KG1 (cell line): ENCODE data around the gene NLRP6.
A peak's percentile ranks its signal among the peaks of the same experiment; 100 is the strongest.

Source experiments
- DNase-seq: peaks from one replicate; lab custom pipeline; 2025; lab: John Stamatoyannopoulos, UW

The NLRP6 gene

DNA sequence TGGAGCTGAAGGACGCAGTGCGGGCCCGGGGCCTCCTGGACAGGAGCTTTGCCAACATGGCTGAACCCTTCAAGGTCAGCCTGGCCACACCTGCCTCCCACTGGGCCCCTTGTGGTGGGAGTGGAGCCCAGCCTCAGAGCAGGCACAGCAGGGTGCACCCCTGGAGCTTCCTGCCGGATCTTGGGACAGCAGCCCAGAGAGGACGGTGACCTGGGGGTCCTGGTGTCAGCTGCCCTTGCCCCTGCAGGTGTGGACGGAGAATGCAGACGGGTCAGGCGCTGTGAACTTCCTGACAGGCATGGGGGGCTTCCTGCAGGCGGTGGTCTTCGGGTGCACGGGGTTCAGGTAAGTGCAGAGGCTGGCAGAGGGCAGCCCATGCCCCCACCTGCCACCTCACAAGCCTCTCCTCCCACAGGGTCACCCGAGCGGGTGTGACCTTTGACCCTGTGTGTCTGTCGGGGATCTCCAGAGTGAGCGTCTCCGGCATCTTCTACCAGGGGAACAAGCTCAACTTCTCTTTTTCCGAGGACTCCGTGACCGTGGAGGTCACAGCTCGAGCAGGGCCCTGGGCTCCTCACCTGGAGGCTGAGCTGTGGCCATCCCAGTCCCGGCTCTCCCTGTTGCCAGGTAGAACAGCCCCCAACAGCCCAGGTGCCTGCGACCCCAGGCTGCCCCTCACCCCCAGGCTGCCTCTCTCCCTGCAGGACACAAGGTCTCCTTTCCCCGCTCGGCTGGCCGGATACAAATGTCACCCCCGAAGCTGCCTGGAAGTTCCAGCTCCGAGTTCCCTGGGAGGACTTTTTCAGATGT, 15.8 kb downstream of the NLRP6 start:
- DNase-seq: no peak

DNA sequence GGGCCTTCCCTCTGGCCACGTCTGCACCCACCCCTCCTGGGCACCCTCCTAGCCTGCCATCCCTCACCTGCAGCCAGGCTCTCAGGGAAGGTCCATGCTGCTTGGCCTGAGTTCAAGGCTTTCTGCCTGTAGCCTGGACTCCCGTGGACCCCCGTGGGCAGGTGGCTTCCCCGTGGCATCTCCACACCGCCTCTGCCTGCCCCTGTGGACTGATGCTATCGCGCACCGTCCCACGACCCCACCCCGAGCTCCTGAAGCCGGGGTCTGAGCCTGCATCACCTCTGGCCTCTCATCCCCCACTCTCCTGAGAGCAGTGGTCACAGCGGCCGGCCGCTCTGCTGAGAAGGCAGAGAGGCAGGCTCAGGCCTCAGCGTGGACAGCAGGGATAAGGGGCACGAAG, 16.6 kb downstream of the NLRP6 start:
- DNase-seq: no peak

DNA sequence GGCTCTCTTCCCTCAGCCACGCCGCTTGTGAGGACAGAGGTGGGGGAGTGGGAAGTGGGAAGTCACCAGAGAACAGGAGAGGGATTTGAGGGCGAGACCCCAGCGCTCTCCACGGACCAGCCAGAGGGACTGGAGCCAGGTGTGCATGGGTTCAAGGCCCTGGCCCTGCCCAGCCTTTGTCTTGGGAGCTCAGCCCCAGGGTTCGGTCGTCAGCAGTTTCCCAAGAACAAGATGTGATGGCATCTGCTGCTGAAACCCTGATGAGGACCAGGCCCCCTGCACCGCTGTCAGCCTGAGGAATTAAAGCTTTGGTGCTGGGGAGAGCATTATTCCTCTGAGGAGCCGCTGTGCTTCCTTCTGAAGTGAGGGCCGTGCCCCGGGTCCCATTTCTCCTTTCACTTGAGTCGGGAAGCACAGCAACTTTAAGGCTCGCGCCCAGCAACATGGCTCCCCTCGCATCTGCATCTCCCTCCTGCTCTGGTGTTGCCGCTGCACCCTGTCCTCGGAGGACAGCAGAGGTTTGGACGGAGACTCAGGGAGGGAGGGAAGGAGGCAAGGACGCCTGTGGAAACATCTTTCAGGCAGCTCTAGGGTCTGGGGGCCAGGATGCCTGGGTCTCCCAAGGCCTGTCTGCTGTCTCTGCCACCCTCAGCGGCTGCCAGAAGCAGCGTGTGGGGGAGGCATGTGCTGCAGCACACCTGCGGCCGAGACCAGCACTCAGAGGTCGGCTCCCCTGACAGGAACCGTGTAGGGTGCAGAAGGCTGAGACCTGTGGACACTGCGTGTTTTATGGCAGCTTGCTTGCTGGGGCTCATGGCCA, 17.4 kb downstream of the NLRP6 start:
- DNase-seq: no peak

DNA sequence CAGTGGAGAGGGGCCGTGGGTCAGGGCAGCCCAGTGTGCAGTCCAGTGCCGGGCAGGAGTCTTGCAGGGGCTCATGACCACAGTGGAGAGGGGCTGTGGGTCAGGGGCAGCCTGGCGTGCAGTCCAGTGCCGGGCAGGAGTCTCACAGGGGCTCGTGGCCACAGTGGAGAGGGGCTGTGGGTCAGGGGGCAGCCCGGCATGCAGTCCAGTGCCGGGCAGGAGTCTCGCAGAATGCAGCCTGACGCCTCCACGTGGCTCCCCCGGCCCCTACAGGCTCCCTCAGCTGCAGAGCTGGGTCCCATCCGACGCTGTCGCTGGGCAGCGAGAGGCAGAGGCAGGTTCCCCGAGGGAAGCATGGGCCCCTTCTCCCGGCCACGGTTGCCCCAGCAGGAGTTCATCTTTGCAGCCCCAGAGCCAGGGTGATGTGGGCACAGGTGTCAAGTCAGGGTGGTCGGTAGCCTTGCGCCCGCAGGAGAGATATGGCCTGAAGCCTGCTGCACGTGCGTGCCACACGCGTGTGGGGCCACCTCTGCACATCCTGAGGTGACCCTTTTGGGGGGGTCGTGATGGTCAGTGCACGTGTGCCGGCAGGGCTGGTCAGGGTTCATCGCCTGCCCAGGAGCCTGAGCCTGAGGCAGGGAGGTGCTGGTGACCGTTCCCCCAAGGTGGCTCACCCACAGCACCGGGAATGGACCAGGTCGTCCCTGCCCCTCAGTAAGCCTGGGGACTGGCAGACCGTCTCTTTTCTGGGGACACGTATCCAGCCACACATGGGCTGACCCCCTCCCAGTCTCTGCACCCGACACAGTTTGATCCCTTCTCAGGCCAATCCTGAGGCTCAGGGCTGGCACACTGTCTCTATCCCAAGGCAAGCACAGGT, 18.2 kb downstream of the NLRP6 start:
- DNase-seq: no peak

DNA sequence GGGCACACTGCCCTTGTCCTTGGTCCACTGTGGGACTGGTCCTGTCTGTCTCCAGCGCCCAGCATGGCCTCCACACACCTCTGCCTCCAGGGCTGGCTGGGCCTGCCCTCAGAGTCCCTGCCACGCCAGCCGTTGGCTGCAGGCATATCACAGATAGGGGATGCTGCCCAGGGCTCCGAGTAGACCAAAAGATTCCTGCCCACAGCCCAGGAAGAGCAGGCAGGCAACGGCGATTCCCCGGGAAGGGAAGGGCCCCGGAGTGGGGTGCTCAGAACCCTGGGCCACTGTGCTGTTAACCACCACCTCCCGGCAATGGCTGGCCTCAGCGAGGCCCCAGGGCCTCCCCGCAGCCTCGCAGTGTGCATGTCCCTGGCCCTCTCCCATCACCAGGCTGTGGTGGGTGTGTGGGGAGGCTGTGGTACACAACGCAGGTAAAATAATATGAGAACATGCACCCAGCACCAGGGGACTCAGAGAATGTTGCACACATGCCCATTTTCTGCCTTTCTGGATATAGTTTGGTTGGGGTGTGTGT, 18.9 kb downstream of the NLRP6 start:
- DNase-seq: no peak

DNA sequence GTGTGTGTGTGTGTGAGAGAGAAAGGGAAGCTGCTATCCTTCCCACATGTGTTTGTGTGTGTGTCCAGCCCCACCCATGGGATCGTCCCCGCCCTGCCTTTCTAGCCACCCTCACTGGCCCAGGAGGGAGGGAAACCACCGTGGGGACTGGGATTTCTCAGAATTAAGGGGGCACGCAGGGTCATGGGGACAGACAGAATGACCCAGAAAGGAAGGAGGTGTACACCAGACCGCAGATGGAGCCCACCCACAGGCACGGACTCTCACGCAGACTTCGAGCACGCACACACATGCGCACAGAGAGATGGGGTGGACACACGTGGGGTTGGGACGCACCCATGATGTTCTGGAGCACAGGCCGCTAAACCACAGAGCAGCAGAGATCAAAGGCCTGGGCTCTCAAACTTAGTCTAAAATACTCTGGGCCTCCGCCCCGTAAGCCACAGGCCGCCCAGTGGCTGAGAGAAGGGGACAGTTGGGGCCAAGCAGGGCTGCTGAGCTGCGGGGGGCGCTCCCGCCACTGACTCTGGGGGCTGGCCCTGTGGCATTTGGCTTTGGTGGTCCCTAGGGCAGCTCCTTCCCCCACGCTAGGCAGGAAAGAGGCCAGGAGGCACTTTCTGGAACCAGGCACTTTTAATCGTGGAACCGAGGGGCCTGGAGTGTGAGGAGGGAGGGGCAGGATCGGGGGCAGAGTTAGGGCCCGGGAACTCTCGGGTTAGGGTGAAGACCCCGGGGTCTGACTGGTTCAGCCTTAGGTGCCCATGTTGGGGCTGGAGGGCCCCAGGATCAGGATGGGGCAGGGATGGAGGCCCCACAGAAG, 19.6 kb downstream of the NLRP6 start:
- DNase-seq: no peak

DNA sequence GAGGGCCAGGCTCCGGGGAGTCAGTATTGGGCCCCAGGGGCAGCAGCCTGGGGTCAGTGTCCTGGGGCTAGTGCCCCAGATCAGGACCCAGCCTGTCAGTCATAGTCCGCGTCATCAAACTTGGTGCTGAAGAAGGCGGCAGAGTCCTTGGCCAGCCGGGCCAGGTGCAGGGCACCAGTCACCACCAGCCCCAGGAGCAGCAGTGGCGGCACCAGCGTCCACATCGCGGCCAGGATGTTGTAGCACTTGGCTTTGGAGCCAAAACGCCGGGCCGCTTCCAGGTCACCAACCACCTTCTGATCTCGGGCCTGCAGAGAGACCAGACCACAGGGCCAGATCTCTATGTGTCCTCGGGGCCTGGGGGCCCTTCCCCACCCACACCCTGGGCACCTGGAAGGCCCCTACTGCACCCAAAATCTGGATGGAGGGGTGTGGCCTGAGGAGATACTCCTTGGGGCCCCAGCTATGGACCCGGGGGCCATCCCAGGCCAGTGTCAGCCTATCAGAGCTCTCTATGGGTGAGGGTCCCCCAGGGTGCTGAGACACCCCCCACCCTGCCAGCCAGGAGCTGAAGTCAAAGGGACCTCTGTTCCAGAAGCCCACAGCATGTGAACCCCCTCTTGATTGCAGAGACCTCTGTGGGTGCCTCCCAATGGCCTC, 20.3 kb downstream of the NLRP6 start:
- no peak for DNase-seq

DNA sequence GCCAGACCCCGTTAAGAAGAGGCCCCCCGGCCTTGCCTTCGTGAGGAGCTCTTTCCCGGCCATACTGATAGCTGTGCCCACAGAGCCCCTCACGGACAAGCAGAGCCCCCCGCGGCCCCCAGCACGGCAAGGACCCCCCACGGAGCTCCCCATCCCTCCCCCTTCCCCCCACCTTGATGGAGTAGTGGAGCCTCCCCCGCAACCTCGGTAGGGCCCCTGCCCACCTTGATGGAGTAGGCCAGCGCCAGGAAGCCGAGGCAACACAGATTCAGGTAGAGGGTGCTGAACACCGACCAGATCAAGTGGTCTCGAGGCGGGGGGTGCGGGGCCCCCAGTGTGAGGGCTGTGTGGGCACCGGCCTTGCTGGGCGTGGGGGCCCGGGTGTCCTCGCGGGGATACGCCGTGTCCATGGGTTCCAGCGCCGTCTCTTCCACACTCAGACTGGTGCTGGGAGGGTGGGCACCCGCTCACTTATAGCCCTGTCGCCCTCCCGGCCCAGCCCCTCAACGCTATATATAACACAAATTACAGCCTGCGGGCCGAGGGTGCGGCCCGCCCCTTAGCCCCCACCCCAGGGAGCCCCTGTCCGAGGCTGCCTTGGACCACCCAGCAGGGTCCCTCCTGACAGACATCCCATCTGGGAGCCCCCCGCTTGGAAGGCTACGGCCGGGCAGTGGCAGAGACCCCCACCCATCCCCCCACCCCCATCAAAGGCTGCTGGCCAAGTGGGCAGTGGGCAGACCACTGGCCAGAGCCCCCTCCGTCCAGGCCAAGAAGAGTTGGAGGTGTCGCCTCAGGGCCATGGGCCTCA, 21.1 kb downstream of the NLRP6 start, which contains the start of gene IFITM5:
IFITM5 (minus strand) TSS at position 446 of the 811 bp plus-strand sequence; CDS start at position 410, 36 bp downstream.
- DNase-seq: no peak

DNA sequence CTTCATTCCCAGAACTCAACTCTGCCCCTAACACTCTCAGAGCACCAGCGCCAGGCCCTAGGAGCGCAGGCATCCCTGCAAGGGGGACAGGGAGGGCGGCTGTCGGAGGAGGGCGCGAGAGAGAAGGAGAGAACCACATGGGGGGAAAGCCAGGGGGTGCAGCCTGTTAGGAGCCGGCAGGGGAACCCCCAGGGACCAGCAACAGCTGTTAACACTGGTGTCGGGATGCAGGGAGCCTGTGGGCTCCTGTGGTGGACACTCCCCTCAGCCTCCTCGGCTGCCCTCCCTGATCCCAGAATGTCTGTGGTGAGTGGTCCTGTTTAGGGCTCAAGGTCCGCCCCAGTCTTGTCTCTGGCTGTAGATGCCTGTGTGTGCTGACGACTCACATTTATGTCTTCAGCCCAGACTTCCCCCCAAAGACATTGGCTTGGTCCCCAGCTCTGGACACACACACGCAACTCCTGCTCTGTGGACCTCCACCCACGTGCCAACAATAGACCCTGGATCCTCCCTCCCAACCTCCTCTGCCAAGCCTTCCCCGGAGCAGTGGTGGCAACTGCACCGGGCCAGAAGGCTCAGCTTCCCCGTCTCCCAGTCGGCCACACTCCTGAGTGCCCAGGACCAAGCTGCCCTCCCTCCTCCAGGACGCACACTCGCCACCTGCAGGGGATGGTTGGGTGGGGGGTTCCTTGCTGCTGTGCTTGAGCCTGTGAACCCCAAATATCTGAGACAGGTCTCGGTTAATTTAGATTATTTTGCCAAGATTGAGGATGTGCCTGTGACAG, 21.9 kb downstream of the NLRP6 start:
- no peak for DNase-seq

DNA sequence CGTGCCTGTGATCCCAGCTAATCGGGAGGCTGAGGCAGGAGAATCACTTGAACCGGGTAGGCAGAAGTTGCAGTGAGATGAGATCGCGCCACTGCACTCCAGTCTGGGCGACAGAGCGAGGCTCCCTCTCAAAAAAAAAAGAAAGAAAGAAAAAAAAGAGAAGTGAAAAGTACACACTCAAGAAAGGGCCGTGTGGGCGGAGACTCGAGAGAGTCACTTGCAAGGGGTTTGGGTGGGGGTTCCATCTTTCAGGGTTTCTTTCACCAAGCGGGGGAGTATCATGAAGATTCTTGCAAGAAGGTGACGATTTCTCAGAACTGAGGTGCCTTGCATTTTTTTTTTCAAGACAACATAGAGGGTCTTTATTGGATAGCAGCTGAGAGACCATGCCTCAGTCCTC, 25.2 kb downstream of the NLRP6 start:
- no peak for DNase-seq

DNA sequence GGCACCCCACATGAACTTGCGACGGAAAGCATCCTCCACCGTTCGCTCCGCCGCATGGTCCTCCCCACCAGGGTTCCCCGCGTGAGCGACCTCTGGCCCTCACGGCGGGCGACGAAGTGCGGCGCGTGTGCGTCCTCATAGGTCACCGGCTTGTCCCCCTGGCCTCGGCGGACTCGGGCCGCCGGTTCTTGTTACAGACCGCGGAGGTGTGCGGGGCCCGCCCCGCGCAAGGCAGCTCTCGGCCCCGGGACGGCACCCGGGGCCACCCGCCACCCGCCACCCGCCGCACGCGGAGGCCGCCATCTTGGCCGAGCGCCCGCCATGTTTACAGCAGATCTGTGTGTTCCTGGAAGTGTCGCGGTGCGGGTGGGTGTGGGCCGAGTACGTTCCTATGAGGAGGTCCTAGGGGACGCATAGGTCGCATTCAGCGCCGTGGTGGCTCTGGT, 25.9 kb downstream of the NLRP6 start:
- no peak for DNase-seq

DNA sequence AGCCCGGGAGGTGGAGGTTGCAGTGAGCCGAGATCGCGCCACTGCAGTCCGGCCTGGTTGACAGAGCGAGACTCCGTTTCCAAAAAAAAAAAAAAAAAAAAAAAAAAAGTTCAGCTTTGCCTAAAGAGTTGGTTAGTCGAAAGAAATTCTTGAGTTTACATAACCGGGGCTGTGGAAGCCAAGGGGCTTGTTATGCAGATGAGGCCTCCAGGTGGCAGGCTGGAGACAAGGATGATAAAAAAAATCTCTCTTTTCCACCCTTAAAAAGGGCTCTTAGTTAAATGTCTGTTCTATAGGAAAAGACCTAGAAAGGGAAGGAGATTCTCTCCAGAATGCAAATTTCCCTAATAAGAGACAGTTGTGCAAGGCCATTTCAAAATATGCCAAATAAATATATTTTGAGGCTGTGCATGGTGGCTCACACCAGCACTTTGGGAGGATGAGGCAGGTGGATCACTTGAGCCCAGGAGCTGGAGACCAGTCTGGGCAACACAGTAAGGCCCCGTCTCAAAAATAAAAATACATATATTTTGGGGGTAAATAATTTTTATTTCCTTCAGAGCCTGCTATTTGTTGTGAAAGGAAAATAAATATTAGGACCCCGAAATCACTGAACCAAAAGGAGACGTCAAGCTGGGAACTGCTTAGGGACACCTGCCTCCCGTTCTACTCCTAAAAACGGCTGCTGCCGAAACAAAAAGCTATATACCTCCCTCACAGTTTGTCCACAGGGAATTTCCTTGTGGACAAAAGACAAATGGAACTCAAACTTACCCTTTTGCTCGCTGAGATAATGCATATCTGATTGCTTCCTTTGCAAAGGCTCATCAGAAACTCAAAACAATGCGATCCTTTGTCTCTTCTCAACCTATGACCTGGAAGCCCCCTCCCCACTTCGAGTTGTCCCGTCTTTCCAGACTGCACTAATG, 27.0 kb downstream of the NLRP6 start:
- DNase-seq: peak; percentile 53

DNA sequence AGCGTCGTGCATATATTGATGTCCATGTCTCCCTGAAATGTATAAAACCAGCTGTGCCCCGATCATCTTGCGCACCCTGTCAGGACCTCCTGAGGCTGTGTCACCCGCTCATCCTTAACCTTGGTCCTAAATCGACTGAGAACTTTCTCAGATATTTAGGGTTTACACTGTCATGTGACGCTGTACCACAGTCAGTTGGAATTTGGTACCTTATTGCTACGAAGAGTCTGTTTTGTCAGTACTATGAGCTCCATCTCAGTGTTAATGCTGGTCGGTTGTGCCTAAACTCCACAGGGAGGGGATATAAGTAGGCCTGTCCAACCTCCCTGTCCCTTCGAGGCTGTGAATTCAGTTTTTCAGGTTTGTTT, 27.6 kb downstream of the NLRP6 start:
- DNase-seq: no peak

DNA sequence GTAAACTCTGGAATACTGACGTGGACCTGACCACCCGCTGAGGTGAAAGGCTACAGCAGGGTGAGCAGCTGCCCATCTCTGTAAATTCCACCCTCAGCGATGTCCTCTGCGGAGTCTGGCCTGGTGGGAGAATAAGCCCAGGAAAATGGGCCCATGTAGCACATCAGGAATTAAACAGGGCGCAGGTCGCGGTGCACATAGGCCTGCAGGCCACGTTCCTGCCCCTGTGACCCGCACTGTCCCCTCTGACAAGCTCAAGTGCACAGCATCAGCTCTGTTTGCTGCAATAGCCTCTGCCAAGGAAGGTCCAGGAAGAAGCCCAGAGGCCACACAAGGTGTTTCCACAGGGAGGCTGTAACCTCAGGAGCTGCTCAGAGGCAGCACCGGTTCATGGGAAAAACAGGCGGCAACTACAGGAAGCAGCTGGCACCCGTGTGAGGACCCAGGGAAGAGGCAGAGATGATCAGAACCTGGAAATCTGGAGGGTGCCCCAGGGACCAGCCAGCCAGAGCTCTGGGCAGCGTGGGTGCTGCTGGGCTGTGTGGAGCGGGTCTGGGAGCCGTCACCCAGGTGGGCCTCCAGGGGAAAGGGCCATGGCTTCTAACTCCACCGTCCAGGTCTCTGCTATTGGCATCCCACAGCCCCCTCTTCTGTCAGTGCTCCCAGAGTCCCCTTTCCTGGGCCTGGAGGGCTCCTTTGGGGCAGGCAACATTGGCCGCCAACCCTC, 28.6 kb downstream of the NLRP6 start:
- DNase-seq: no peak

DNA sequence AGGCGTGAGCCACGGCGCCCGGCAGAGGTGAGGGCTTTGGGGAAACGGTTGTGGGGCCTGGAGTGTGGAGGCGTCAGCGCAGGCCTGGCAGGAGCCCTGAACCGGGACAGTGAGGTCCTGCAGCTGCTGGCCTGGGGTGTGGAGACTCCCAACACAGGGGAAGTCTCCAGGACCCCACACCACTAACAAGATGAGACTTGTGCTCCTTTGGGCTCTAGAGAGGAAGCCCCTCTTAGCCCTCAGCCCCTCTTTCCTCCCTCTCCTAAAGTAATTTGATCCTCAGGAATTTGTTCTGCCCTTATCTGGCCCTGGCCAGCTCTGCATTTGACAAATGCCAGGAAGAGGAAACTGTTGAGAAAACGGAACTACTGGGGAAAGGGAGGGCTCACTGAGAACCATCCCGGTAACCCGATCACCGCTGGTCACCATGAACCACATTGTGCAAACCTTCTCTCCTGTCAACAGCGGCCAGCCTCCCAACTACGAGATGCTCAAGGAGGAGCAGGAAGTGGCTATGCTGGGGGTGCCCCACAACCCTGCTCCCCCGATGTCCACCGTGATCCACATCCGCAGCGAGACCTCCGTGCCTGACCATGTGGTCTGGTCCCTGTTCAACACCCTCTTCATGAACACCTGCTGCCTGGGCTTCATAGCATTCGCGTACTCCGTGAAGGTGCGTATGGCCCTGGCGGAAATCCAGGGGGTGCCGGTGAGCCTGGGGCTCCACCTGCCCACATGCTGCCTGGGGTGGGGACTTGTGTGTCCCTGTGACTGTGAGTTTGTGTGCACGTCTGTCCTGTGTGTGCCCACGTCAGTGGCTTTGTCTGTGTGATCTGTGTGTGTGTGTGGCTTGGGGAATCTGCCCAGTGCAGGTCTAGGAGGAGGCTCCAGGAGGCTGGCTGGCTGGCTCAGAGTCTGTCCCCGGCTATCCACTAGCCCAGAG, 29.8 kb downstream of the NLRP6 start, which contains the start of gene IFITM2:
IFITM2 (plus strand) TSS at position 51 of the 943 bp plus-strand sequence; CDS start at position 428, 377 bp downstream.
- peak; percentile 34 for DNase-seq
